ENCODE measurements around the gene HK1.

- TF ChIP-seq ZFP3 (CRISPR knock-in tag; IDR thresholded peaks at IDR 0.05) (no peak), TCF4 (CRISPR knock-in tag; IDR thresholded peaks at IDR 0.05; ENCODE audit: borderline replicate concordance) (no peak), ARNTL (CRISPR knock-in tag; IDR thresholded peaks at IDR 0.05; ENCODE audit: borderline replicate concordance, low read depth) (no peak), BACH2 (CRISPR knock-in tag; IDR thresholded peaks at IDR 0.05; ENCODE audit: borderline replicate concordance) (no peak), SNAI2 (CRISPR knock-in tag; IDR thresholded peaks at IDR 0.05) (no peak), PATZ1 (CRISPR knock-in tag; IDR thresholded peaks at IDR 0.05; ENCODE audit: borderline replicate concordance) (no peak), GLIS3 (CRISPR knock-in tag; IDR thresholded peaks at IDR 0.05) (no peak), ZFP30 (CRISPR knock-in tag; IDR thresholded peaks at IDR 0.05) (no peak)
Measured at GRCh38 chr10:69331161-69331560, 52.9 kb downstream of the HK1 start.
